CD4-positive, alpha-beta T cell treated with Interleukin-17A for 4 hours (primary cell): ENCODE data around the gene EPHA8.

Source experiments
- DNase-seq: peaks from one replicate; pipeline ENCODE4 v3.0.0-alpha.2; 2020; ENCODE audit warnings: mixed read lengths

EPHA8 gene

GRCh38 chr1:22569269-22569668, 6.0 kb downstream of the EPHA8 start:
- DNase-seq = no peak

GRCh38 chr1:22570140-22570909, 7.0 kb downstream of the EPHA8 start:
- no peak for DNase-seq

GRCh38 chr1:22572818-22573217, 9.5 kb downstream of the EPHA8 start:
- no peak for DNase-seq

GRCh38 chr1:22573237-22573636, 9.9 kb downstream of the EPHA8 start:
- DNase-seq = no peak

- no peak for DNase-seq
Measured at GRCh38 chr1:22575532-22576149, 12.4 kb downstream of the EPHA8 start.

- no peak for DNase-seq
Measured at GRCh38 chr1:22576150-22576544, 12.9 kb downstream of the EPHA8 start.

GRCh38 chr1:22576617-22577016, 13.3 kb downstream of the EPHA8 start:
- DNase-seq = no peak

GRCh38 chr1:22578732-22579361, 15.6 kb downstream of the EPHA8 start:
- no peak for DNase-seq

- no peak for DNase-seq
Measured at GRCh38 chr1:22579541-22580155, 16.4 kb downstream of the EPHA8 start.

GRCh38 chr1:22582661-22583635, 19.7 kb downstream of the EPHA8 start:
- DNase-seq = no peak

- DNase-seq = no peak
Measured at GRCh38 chr1:22584001-22584562, 20.8 kb downstream of the EPHA8 start.

- DNase-seq = no peak
Measured at GRCh38 chr1:22584970-22585369, 21.7 kb downstream of the EPHA8 start.

GRCh38 chr1:22585471-22585870, 22.2 kb downstream of the EPHA8 start:
- no peak for DNase-seq

GRCh38 chr1:22586356-22587130, 23.3 kb downstream of the EPHA8 start:
- no peak for DNase-seq

- DNase-seq = no peak
Measured at GRCh38 chr1:22587247-22587646, 24.0 kb downstream of the EPHA8 start.

- no peak for DNase-seq
Measured at GRCh38 chr1:22588899-22589422, 25.7 kb downstream of the EPHA8 start.

GRCh38 chr1:22591576-22591975, 28.3 kb downstream of the EPHA8 start:
- DNase-seq = no peak

- no peak for DNase-seq
Measured at GRCh38 chr1:22592051-22592450, 28.8 kb downstream of the EPHA8 start.

- no peak for DNase-seq
Measured at GRCh38 chr1:22592919-22593790, 29.9 kb downstream of the EPHA8 start.

- DNase-seq = no peak
Measured at GRCh38 chr1:22594396-22594795, 31.1 kb downstream of the EPHA8 start.
